Activated T-cell treated with anti-CD3 and anti-CD28 coated beads, Interleukin-2, amount 50 U/mL, for 4 hours (primary cell): ENCODE measurements around the gene TMEM158. TPM values are rescaled to one million over a fixed set of nuclear protein-coding genes. Genes with fewer than 3 reads are reported as not detected.

Experiments
- ATAC-seq, 2 donors: fragments of 200-7000 bp; cut with Tn5 transposase; one replicate each; pipeline ENCODE4 v1.10.0; 2021
- DNase-seq: peaks from one replicate; pipeline ENCODE4 v3.0.0-alpha.2; 2020
- H3K27me3 Mint-ChIP-seq: one replicate; pipeline ENCODE4 v1.8.0; 2021; ENCODE audit warnings: low read depth, mixed read lengths
- H3K36me3 Mint-ChIP-seq: one replicate; pipeline ENCODE4 v1.8.0; 2022; ENCODE audit warnings: mixed read lengths; ENCODE audit not compliant: insufficient read depth
- H3K4me1 Mint-ChIP-seq: one replicate; pipeline ENCODE4 v1.8.0; 2021; ENCODE audit warnings: low read depth, mixed read lengths
- H3K4me3 Mint-ChIP-seq: one replicate; pipeline ENCODE4 v1.8.0; 2021; ENCODE audit warnings: mild to moderate bottlenecking, moderate library complexity, mixed read lengths
- H3K9me3 Mint-ChIP-seq: one replicate; pipeline ENCODE4 v1.8.0; 2021; ENCODE audit warnings: mixed read lengths
- total RNA-seq, 3 donors: library from RNA; stranded (reverse); gene quantifications; one replicate each; pipeline ENCODE4 v1.2.1, GENCODE V29; 2021

Gene TMEM158
- under 1 TPM in 2 of 3 donors, not detected in 1; 0.21 to 0.89 TPM for total RNA-seq

GRCh38 chr3:45226206-45226915 is at the start of gene TMEM158:
TMEM158 (minus strand) TSS chr3:45226287; CDS start chr3:45226027, 260 bp downstream.
- Mint-ChIP-seq H3K4me3 (peak within 1 kb of the TSS; percentile 59), H3K27me3 (peaks cover 69% of the 10 kb centered on the region), H3K36me3 (no peaks in the 10 kb centered on the region), H3K9me3 (no peaks in the 10 kb centered on the region), H3K4me1 (peaks cover 14% of the 10 kb centered on the region)
- DNase-seq (peak; percentile 75), ATAC-seq (peak; percentile 86 to 88)

- Mint-ChIP-seq H3K9me3 (peaks cover 23% of the 10 kb centered on the region), H3K4me1 (no peaks in the 10 kb centered on the region), H3K27me3 (peaks cover 28% of the 10 kb centered on the region), H3K36me3 (no peaks in the 10 kb centered on the region), H3K4me3 (no peak overlapping the region)
- DNase-seq, result no peak
- no peak for ATAC-seq
Observed at GRCh38 chr3:45275006-45275704, 49.1 kb upstream of the TMEM158 start.

- peaks cover 13% of the 10 kb centered on the region for H3K9me3 Mint-ChIP-seq
- H3K4me3 Mint-ChIP-seq, result no peak overlapping the region
- DNase-seq, result no peak
- H3K4me1 Mint-ChIP-seq, result peaks cover 2% of the 10 kb centered on the region
- ATAC-seq, result no peak
- peaks cover 23% of the 10 kb centered on the region for H3K27me3 Mint-ChIP-seq
- no peaks in the 10 kb centered on the region for H3K36me3 Mint-ChIP-seq
Observed at GRCh38 chr3:45273681-45274515, 47.8 kb upstream of the TMEM158 start.

- no peaks in the 10 kb centered on the region for H3K36me3 Mint-ChIP-seq
- H3K4me3 Mint-ChIP-seq, result no peak overlapping the region
- H3K9me3 Mint-ChIP-seq, result peaks cover 9% of the 10 kb centered on the region
- H3K4me1 Mint-ChIP-seq, result peaks cover 2% of the 10 kb centered on the region
- no peak for ATAC-seq
- peaks cover 23% of the 10 kb centered on the region for H3K27me3 Mint-ChIP-seq
- DNase-seq, result no peak
Observed at GRCh38 chr3:45272828-45273470, 46.9 kb upstream of the TMEM158 start.

GRCh38 chr3:45272032-45272810 is 46.1 kb upstream of the TMEM158 start:
- DNase-seq (no peak), ATAC-seq (no peak)
- H3K27me3 Mint-ChIP-seq, result peaks cover 23% of the 10 kb centered on the region
- H3K4me1 Mint-ChIP-seq, result peaks cover 2% of the 10 kb centered on the region
- no peaks in the 10 kb centered on the region for H3K36me3 Mint-ChIP-seq
- H3K9me3 Mint-ChIP-seq, result peaks cover 2% of the 10 kb centered on the region
- H3K4me3 Mint-ChIP-seq, result no peak overlapping the region

GRCh38 chr3:45269952-45270351 is 43.9 kb upstream of the TMEM158 start:
- H3K4me3 Mint-ChIP-seq, result no peak overlapping the region
- no peak for DNase-seq
- peaks cover 2% of the 10 kb centered on the region for H3K4me1 Mint-ChIP-seq
- ATAC-seq, result no peak
- no peaks in the 10 kb centered on the region for H3K9me3 Mint-ChIP-seq
- H3K36me3 Mint-ChIP-seq, result no peaks in the 10 kb centered on the region
- peaks cover 17% of the 10 kb centered on the region for H3K27me3 Mint-ChIP-seq

- Mint-ChIP-seq H3K36me3 (no peaks in the 10 kb centered on the region), H3K4me1 (peaks cover 2% of the 10 kb centered on the region), H3K9me3 (no peaks in the 10 kb centered on the region), H3K4me3 (no peak overlapping the region), H3K27me3 (peaks cover 2% of the 10 kb centered on the region)
- ATAC-seq (no peak), DNase-seq (no peak)
Observed at GRCh38 chr3:45267097-45267496, 41.0 kb upstream of the TMEM158 start.

- Mint-ChIP-seq H3K4me3 (no peak overlapping the region), H3K27me3 (peaks cover 10% of the 10 kb centered on the region), H3K9me3 (no peaks in the 10 kb centered on the region), H3K36me3 (no peaks in the 10 kb centered on the region), H3K4me1 (no peaks in the 10 kb centered on the region)
- ATAC-seq (no peak), DNase-seq (no peak)
Observed at GRCh38 chr3:45261333-45262110, 35.4 kb upstream of the TMEM158 start.

GRCh38 chr3:45259133-45259532 is 33.0 kb upstream of the TMEM158 start:
- no peaks in the 10 kb centered on the region for H3K9me3 Mint-ChIP-seq
- ATAC-seq (no peak), DNase-seq (no peak)
- H3K27me3 Mint-ChIP-seq, result peaks cover 10% of the 10 kb centered on the region
- H3K4me3 Mint-ChIP-seq, result no peak overlapping the region
- H3K36me3 Mint-ChIP-seq, result no peaks in the 10 kb centered on the region
- H3K4me1 Mint-ChIP-seq, result no peaks in the 10 kb centered on the region

GRCh38 chr3:45258317-45258716 is 32.2 kb upstream of the TMEM158 start:
- no peaks in the 10 kb centered on the region for H3K4me1 Mint-ChIP-seq
- no peaks in the 10 kb centered on the region for H3K9me3 Mint-ChIP-seq
- DNase-seq (no peak), ATAC-seq (no peak)
- peaks cover 10% of the 10 kb centered on the region for H3K27me3 Mint-ChIP-seq
- H3K4me3 Mint-ChIP-seq, result no peak overlapping the region
- H3K36me3 Mint-ChIP-seq, result no peaks in the 10 kb centered on the region

GRCh38 chr3:45253316-45253715 is 27.2 kb upstream of the TMEM158 start:
- no peak for ATAC-seq
- H3K4me3 Mint-ChIP-seq, result no peak overlapping the region

GRCh38 chr3:45252826-45253225 is 26.7 kb upstream of the TMEM158 start:
- no peak for DNase-seq
- Mint-ChIP-seq H3K9me3 (no peaks in the 10 kb centered on the region), H3K36me3 (no peaks in the 10 kb centered on the region), H3K4me1 (no peaks in the 10 kb centered on the region), H3K27me3 (no peaks in the 10 kb centered on the region), H3K4me3 (no peak overlapping the region)
- no peak for ATAC-seq

More at GRCh38 chr3:45253316-45253715, 27.2 kb upstream of the TMEM158 start:
- no peaks in the 10 kb centered on the region for H3K36me3 Mint-ChIP-seq
- H3K27me3 Mint-ChIP-seq, result peaks cover under 1% of the 10 kb centered on the region
- no peaks in the 10 kb centered on the region for H3K4me1 Mint-ChIP-seq
- H3K9me3 Mint-ChIP-seq, result no peaks in the 10 kb centered on the region
- no peak for DNase-seq

GRCh38 chr3:45249391-45249790 is 23.3 kb upstream of the TMEM158 start:
- Mint-ChIP-seq H3K4me1 (no peaks in the 10 kb centered on the region), H3K4me3 (no peak overlapping the region), H3K36me3 (no peaks in the 10 kb centered on the region), H3K9me3 (no peaks in the 10 kb centered on the region), H3K27me3 (peaks cover 4% of the 10 kb centered on the region)
- DNase-seq (no peak), ATAC-seq (no peak)
